Prostate gland (tissue), 2 donors: ENCODE results near the gene ZNF532.

Experiments
- POLR2A ChIP-seq: fragments of 450-650 bp; IDR thresholded peaks from one replicate; pipeline ENCODE4 v1.6.1; 2016; ENCODE audit warnings: antibody characterized with exemption, mild to moderate bottlenecking
- POLR2AphosphoS5 ChIP-seq: sonication (generic); formaldehyde crosslinking; IDR thresholded peaks from one replicate; pipeline ENCODE4 v1.6.1; 2017; ENCODE audit warnings: antibody characterized with exemption
- TF ChIP-seq, protein P1 (sequence below), 4 experiments: fragments of 200-600 bp in 2 of 4; fragments of 450-650 bp in 2 of 4; sonication (generic) in 2 of 4; IDR thresholded peaks; 1 replicate in 3 of 4; 2 replicates in 1 of 4; pipeline ENCODE4 v1.5.1; 2016 to 2019; ENCODE audit warnings: antibody characterized with exemption in 4 of 4, mild to moderate bottlenecking in 2 of 4, moderate library complexity in 2 of 4

DNA sequence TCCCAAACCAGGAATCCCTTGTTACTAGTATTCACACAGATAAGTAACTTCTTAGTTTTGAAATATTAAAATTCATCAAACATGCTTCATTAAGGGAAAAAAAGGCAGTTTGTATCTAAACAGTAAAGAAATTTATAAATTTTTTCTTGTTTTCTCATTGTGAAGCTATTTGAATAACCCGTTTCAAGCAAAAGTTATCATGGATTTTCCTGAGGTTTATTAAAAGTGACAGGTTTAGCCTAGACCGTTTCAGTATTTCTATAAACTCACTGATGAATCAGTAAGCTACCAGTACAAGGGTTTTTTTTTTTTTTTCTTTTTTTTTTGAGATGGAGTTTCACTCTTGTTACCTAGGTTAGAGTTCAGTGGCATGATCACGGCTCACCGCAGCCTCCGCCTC is 20.0 kb downstream of the ZNF532 start:
- TF ChIP-seq POLR2A (no peak), POLR2AphosphoS5 (no peak)
- TF ChIP-seq, protein P1, sequence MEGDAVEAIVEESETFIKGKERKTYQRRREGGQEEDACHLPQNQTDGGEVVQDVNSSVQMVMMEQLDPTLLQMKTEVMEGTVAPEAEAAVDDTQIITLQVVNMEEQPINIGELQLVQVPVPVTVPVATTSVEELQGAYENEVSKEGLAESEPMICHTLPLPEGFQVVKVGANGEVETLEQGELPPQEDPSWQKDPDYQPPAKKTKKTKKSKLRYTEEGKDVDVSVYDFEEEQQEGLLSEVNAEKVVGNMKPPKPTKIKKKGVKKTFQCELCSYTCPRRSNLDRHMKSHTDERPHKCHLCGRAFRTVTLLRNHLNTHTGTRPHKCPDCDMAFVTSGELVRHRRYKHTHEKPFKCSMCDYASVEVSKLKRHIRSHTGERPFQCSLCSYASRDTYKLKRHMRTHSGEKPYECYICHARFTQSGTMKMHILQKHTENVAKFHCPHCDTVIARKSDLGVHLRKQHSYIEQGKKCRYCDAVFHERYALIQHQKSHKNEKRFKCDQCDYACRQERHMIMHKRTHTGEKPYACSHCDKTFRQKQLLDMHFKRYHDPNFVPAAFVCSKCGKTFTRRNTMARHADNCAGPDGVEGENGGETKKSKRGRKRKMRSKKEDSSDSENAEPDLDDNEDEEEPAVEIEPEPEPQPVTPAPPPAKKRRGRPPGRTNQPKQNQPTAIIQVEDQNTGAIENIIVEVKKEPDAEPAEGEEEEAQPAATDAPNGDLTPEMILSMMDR (IDR thresholded peaks at IDR 0.05) = no peak
